ENCODE results near the gene GMCL1. TPM values are rescaled to one million over a fixed set of nuclear protein-coding genes. Genes with fewer than 3 reads are reported as not detected.
A peak's percentile ranks its signal among the peaks of the same experiment; 100 is the strongest.

The GMCL1 gene
- total and polyA plus RNA-seq, 2 of the 13 experiments (the other 11 are each of a cell fraction or from before 2014, with no cell fraction given), result 18.7 to 24.0 TPM

- TF ChIP-seq CCDC6 (CRISPR knock-in tag; IDR thresholded peaks at IDR 0.05) (peak; percentile 96), ADNP (CRISPR knock-in tag; IDR thresholded peaks at IDR 0.05) (no peak), ZNF333 (CRISPR knock-in tag; IDR thresholded peaks at IDR 0.05; ENCODE audit: borderline replicate concordance) (no peak), NFE2 (CRISPR knock-in tag; IDR thresholded peaks at IDR 0.05) (0 out of 2 replicates have a peak, but pooled peaks have one; percentile 21), ZBTB42 (CRISPR knock-in tag; IDR thresholded peaks at IDR 0.05) (no peak), GATAD1 (CRISPR knock-in tag; IDR thresholded peaks at IDR 0.05) (peak; percentile 99), ATAD3A (CRISPR knock-in tag; IDR thresholded peaks at IDR 0.05) (0 out of 2 replicates have a peak, but pooled peaks have one; percentile 76), CHCHD3 (CRISPR knock-in tag; IDR thresholded peaks at IDR 0.05) (no peak), ZC3H13 (CRISPR knock-in tag; IDR thresholded peaks at IDR 0.05) (no peak), ZNF773 (CRISPR knock-in tag; IDR thresholded peaks at IDR 0.05; ENCODE audit: borderline replicate concordance) (peak; percentile 88), FOXM1 (CRISPR knock-in tag; IDR thresholded peaks at IDR 0.05) (peak; percentile 57; the same call in 1 of the 2 replicates), ZNF512B (CRISPR knock-in tag; IDR thresholded peaks at IDR 0.05; ENCODE audit: borderline replicate concordance) (no peak), TP53 (CRISPR knock-in tag; conservative IDR thresholded peaks at IDR 0.05) (peak; percentile 94), RFXAP (CRISPR knock-in tag; IDR thresholded peaks at IDR 0.05; ENCODE audit: borderline replicate concordance) (peak; percentile 94), MYPOP (CRISPR knock-in tag; IDR thresholded peaks at IDR 0.05) (peak; percentile 55; the same call in 1 of the 2 replicates), ZNF235 (CRISPR knock-in tag; IDR thresholded peaks at IDR 0.05; ENCODE audit: borderline replicate concordance) (peak; percentile 62; the same call in 1 of the 2 replicates), HNF1A (IDR thresholded peaks at IDR 0.05; ENCODE audit: low read depth) (no peak), HNF1A (CRISPR knock-in tag; IDR thresholded peaks at IDR 0.05; ENCODE audit: borderline replicate concordance) (no peak), TARDBP (CRISPR knock-in tag; IDR thresholded peaks at IDR 0.05) (peak; percentile 91), GZF1 (CRISPR knock-in tag; IDR thresholded peaks at IDR 0.05) (0 out of 2 replicates have a peak, but pooled peaks have one; percentile 31), TSC22D2 (CRISPR knock-in tag; IDR thresholded peaks at IDR 0.05; ENCODE audit: borderline replicate concordance) (peak; percentile 98), ZNF12 (CRISPR knock-in tag; IDR thresholded peaks at IDR 0.05) (peak; percentile 29; the same call in 1 of the 2 replicates)
Measured at GRCh38 chr2:69893684-69894551, 64.5 kb downstream of the GMCL1 start, which contains the start of gene SNRNP27 (continued).
